ENCODE measurements around the gene USP34. TPM values are rescaled to one million over a fixed set of nuclear protein-coding genes. Genes with fewer than 3 reads are reported as not detected.

USP34 gene
- total and polyA plus RNA-seq, 2 donors (not counting 1 experiment from before 2014, with no cell fraction given): 52.4 to 129 TPM

- TF ChIP-seq EZH2 (IDR thresholded peaks at IDR 0.05; ENCODE audit: low read length, missing control alignments) (no peak), CTCF (conservative IDR thresholded peaks at IDR 0.05 in 1 of 2, IDR thresholded peaks at IDR 0.05 in 1 of 2; ENCODE audit: low read depth in 1 of 2, low read length in 2 of 2) (no peak)
- H3K27ac ChIP-seq (ENCODE audit: insufficient read depth, low read length): no peak overlapping the region
- no peaks in the 10 kb centered on the region for H3K4me1 ChIP-seq (ENCODE audit: control insufficient read depth, extremely low read depth, insufficient read depth, low read length)
- H3K9me3 ChIP-seq (ENCODE audit: control insufficient read depth, insufficient read depth, low read depth, low read length): no peaks in the 10 kb centered on the region
- DNase-seq (ENCODE audit: low read depth in 2 of 2): no peak
- no peak overlapping the region for H3K4me3 ChIP-seq (replicated peaks in 1 of 4; ENCODE audit: control extremely low read depth in 1 of 4, insufficient read depth in 1 of 4, low read depth in 3 of 4, low read length in 4 of 4)
- H2AFZ ChIP-seq (ENCODE audit: low read length): no peak overlapping the region
- H3K27me3 ChIP-seq (ENCODE audit: control insufficient read depth, insufficient read depth, low read length): no peaks in the 10 kb centered on the region
- no peak overlapping the region for H3K4me2 ChIP-seq (ENCODE audit: extremely low read depth, insufficient read depth, low read length)
- H3K36me3 ChIP-seq (ENCODE audit: control insufficient read depth, insufficient read depth, low read length): peaks cover 2% of the 10 kb centered on the region
- no peak overlapping the region for H3K9ac ChIP-seq (ENCODE audit: insufficient read depth, low read length)
- H3K79me2 ChIP-seq (ENCODE audit: control insufficient read depth, insufficient read depth, low read length): no peaks in the 10 kb centered on the region
- H4K20me1 ChIP-seq (ENCODE audit: control insufficient read depth, extremely low read depth, insufficient read depth, low read length): no peaks in the 10 kb centered on the region
Observed at GRCh38 chr2:61162721-61163120, 308.2 kb downstream of the USP34 start.

DNA sequence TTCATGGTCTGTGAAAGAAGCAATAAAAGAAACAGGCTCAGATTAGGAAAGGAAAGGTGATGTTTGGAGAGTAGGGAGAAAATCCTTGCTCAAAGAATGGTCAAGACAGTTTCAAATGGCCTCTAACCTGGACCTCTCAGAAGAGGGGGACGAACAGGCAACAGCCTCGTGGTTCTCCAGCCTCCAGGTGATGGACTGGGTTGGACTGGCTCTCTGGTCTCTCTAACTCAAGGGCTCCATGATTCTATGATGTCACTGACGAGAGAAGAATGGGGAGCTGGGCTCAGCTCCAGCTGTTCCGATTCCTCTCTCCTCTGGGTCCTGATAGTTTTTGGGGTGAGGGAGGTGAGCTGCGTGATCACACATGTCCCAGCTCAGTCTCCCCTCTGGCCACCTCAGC, 309.0 kb downstream of the USP34 start, which contains the start of gene C2orf74:
Gene C2orf74 (plus strand): TSS at position 301 of the 400 bp plus-strand sequence. CDS start 327 bp downstream, outside the sequence.
- Histone ChIP-seq H3K4me2 (ENCODE audit: extremely low read depth, insufficient read depth, low read length) (no peak within 1 kb of the TSS), H3K27me3 (ENCODE audit: control insufficient read depth, insufficient read depth, low read length) (no peaks in the 10 kb centered on the region), H3K4me3 (replicated peaks in 1 of 4; ENCODE audit: control extremely low read depth in 1 of 4, insufficient read depth in 1 of 4, low read depth in 3 of 4, low read length in 4 of 4) (no peak within 1 kb of the TSS), H3K36me3 (ENCODE audit: control insufficient read depth, insufficient read depth, low read length) (no peaks in the 10 kb centered on the region), H3K9me3 (ENCODE audit: control insufficient read depth, insufficient read depth, low read depth, low read length) (no peaks in the 10 kb centered on the region), H3K4me1 (ENCODE audit: control insufficient read depth, extremely low read depth, insufficient read depth, low read length) (no peaks in the 10 kb centered on the region), H3K79me2 (ENCODE audit: control insufficient read depth, insufficient read depth, low read length) (no peaks in the 10 kb centered on the region), H3K27ac (ENCODE audit: insufficient read depth, low read length) (no peak within 1 kb of the TSS), H4K20me1 (ENCODE audit: control insufficient read depth, extremely low read depth, insufficient read depth, low read length) (no peaks in the 10 kb centered on the region), H3K9ac (ENCODE audit: insufficient read depth, low read length) (no peak within 1 kb of the TSS), H2AFZ (ENCODE audit: low read length) (no peak within 1 kb of the TSS)
- TF ChIP-seq EZH2 (IDR thresholded peaks at IDR 0.05; ENCODE audit: low read length, missing control alignments): no peak
- no peak for TF ChIP-seq CTCF (conservative IDR thresholded peaks at IDR 0.05 in 1 of 2, IDR thresholded peaks at IDR 0.05 in 1 of 2; ENCODE audit: low read depth in 1 of 2, low read length in 2 of 2)
- no peak for DNase-seq (ENCODE audit: low read depth in 2 of 2)

DNA sequence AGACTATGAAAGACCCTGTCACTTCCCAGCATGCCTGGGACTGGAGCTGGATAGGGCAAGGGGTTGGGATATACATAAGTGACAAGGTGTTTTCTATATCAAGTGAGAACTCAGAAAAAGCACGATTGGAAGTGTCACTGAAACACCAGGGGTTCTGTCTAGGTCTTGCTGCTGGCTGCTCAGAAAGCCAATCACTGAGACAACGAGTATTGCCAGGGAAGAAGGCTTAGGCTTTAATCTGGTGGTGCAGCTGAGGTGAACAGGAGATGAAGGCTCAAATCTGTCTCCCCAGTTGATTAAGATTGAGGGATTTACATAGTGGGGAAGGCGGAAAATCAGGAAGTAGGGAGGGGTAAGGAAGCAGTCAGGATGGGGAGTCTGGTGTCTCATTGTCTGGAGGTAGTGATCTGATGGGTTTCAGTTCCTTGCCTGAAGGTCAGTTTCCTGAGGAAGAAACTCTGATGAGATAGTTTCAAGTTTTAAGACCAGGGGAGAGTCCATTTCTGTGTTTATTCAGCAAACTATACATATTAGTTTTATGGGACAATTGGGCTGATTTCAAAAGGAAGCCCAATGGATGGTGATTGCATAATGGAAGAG, 312.4 kb downstream of the USP34 start:
- Histone ChIP-seq H3K27me3 (ENCODE audit: control insufficient read depth, insufficient read depth, low read length) (no peaks in the 10 kb centered on the region), H3K4me2 (ENCODE audit: extremely low read depth, insufficient read depth, low read length) (no peak overlapping the region), H3K79me2 (ENCODE audit: control insufficient read depth, insufficient read depth, low read length) (no peaks in the 10 kb centered on the region), H3K9me3 (ENCODE audit: control insufficient read depth, insufficient read depth, low read depth, low read length) (no peaks in the 10 kb centered on the region), H3K36me3 (ENCODE audit: control insufficient read depth, insufficient read depth, low read length) (no peaks in the 10 kb centered on the region), H4K20me1 (ENCODE audit: control insufficient read depth, extremely low read depth, insufficient read depth, low read length) (no peaks in the 10 kb centered on the region), H3K4me3 (replicated peaks in 1 of 4; ENCODE audit: control extremely low read depth in 1 of 4, insufficient read depth in 1 of 4, low read depth in 3 of 4, low read length in 4 of 4) (no peak overlapping the region), H3K4me1 (ENCODE audit: control insufficient read depth, extremely low read depth, insufficient read depth, low read length) (no peaks in the 10 kb centered on the region), H3K27ac (ENCODE audit: insufficient read depth, low read length) (no peak overlapping the region), H2AFZ (ENCODE audit: low read length) (no peak overlapping the region), H3K9ac (ENCODE audit: insufficient read depth, low read length) (no peak overlapping the region)
- TF ChIP-seq EZH2 (IDR thresholded peaks at IDR 0.05; ENCODE audit: low read length, missing control alignments) (no peak), CTCF (conservative IDR thresholded peaks at IDR 0.05 in 1 of 2, IDR thresholded peaks at IDR 0.05 in 1 of 2; ENCODE audit: low read depth in 1 of 2, low read length in 2 of 2) (no peak)
- DNase-seq (ENCODE audit: low read depth in 2 of 2): no peak
